ENCODE data around the gene SLC1A7. TPM values are rescaled to one million over a fixed set of nuclear protein-coding genes. Genes with fewer than 3 reads are reported as not detected.

SLC1A7 gene
- total RNA-seq, 1 donor from 2014 or later: 0.32 TPM

DNA sequence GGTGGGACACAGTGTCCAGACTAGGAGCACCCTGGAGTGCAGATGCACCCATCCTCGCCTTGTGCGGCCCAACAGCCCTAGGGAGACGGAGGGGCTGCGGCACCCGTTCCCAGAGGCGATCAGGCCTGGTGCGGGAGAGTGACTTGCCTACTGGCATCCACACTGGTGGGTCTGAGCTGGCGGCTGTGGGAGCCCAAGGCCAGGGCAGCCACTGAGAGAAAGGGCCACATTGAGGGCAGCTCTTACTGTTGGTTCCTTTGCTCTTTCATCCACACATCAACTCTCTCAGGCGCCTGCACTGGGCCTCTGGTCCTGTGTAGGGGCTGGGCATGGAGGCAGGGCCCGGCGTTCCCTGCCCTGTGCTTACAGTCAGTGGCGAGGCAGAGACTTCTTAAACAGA, 71.8 kb downstream of the SLC1A7 start:
- ATAC-seq (no peak), DNase-seq (peak; percentile 21)
- intact Hi-C loops (cut with micrococcal nuclease): no loop called here

DNA sequence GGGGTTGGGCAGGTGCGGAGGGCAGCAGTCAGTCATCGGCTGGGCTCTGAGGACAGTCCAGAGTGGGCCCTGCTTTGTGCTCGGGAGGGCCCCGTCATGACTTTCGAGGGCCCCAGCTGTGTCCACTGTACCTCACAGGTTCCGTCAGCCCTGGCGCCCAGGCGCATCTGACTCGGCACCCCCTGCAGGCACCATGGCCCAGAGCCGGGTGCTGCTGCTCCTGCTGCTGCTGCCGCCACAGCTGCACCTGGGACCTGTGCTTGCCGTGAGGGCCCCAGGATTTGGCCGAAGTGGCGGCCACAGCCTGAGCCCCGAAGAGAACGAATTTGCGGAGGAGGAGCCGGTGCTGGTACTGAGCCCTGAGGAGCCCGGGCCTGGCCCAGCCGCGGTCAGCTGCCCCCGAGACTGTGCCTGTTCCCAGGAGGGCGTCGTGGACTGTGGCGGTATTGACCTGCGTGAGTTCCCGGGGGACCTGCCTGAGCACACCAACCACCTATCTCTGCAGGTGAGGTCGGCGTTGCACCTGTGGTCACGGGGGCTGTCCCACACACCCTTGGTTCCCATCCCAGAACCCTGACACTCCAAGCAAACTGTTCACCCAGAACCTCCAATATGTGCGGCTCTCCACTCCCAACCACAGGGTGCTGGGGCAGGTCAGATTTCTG, 72.6 kb downstream of the SLC1A7 start:
- ATAC-seq (no peak), DNase-seq (peak; percentile 27)
- intact Hi-C loops (cut with micrococcal nuclease): no loop called here

DNA sequence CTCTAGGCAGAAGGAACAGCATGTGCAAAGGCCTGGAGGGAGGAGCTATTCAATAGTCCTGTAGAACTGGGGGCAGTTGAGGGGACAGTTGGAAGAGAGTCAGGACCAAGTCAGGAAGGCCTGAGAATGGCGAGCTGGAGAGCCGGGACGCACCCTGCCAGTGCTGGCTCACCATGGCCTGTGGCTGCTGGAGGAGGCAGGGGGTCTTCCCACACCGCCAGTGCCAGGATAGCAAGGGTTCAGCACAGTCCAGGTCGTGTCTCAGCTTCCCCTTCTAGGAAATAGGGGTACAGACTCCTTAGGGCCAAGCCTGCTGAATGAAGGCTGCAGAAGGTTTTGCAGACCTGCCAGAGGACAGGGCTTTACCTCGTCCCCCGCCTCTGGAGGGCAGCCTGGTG, 73.2 kb downstream of the SLC1A7 start:
- ATAC-seq (no peak), DNase-seq (peak; percentile 7)
- intact Hi-C loops (cut with micrococcal nuclease): no loop called here

DNA sequence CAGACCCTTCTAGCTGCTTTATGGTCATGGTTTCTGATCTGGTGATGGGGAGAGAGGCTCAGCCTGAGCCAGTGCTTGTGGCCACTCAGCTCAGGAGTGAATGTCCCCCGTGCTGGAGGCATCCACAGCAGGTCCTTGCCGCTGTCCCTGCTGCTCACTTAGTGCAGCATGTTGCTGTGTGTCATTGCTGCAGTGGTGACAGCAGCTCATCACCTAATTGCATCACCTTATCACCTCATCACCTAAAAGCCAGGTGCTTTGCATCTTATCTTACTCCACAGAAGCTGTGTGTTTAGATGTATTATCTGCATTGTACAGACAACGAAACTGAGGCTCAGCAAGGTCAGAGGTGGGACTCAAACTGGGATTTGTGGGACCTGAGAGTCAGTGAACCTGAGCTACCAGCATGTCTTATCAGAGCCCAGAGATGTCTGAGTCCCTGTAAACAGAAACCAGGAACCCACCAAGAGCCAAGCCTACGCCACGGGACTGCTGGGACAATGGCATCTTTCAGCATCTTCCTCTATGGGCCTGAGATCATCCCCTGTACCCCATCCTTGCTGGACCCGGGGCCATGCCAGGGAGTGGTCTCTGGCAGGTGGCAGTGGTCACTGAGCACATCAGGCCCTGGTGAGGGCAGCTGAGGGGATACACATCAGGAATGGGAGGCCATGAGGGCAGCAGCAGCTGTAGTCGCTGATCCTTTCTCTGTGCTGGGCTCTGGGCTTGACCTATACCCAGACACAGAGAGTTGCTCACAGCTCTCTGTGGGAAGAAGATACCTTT, 73.9 kb downstream of the SLC1A7 start:
- intact Hi-C loops (cut with micrococcal nuclease): no loop called here
- ATAC-seq (no peak), DNase-seq (no peak)

DNA sequence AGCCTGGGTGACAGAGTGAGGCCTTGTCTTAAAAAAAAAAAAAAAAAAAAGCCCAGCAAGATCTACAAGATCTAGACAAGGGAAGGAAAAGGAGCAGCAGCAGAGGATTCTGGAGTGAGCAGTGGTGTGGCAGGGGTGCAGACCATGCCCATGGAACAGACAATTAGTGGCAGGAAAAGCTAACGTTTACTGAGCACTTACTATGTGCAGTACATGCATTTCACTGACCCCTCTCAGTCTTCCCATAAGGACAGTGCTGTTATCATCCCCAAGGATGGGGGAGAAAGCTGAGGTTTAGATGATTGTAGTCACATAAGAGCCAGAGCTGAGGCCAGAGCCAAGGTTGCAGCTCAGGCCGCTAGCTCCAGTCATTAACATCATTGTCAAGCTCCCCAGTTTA, 74.6 kb downstream of the SLC1A7 start:
- ATAC-seq: no peak
- intact Hi-C loops (cut with micrococcal nuclease): no loop called here
- DNase-seq: no peak

DNA sequence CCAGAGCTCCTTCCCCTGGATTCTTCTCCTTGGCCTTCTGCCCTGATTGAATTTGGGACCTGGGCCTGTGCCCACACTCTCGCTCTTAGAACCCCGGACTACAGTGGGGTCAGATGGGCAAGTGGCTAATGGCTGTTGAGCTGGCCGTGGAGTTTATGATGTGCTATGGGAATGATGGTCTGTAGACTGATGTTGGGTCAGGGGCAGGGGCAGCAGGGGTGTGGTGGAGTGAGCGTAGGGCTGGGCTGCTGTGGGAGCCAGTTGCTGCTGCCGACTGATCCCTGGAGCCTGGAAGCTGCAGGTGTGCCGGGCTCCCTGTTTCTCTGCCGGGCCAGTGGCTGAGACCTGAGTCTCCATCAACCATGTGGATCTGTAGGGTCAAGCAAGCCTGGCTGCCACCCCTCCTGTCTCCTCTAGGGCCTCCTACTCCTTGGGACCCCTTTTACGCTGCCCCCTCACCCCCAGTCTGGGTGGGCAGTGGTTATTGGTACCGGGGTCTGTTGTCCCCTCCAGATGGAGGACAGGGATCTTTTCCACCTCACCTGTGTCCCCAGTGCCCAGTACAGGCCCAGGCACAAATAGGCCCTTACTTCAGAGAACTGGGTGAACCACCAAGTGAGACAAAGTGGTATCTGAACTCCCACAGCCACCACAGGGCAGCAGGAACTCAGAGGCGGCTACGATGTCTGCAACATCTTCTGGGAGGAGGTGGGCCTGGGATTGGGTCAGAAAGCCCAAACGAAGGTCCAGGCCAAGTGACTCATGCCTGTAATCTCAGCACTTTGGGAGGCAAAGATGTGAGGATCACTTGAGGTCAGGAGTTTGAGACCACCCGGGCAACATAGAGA, 75.3 kb downstream of the SLC1A7 start:
- ATAC-seq (no peak), DNase-seq (peak; percentile 28)
- intact Hi-C loops (cut with micrococcal nuclease): no loop called here

DNA sequence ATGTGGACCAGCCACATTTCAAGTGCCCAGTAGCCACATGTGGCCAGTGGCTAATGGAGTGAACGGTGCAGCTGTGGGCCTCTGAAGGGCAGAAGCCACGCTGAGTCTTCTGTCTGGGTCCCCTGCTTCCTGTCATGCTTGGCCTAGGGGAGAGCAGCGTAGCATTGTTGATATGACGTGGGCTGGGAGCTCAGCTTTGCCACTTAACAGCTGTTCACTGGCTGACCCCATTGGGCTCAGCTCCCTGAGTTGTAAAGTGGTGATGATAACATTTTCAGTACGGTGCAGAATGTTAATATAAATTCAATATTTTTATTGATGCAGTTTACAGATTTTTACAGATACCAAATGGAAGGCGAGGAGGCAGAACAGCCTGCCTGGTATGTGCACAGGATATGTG, 76.0 kb downstream of the SLC1A7 start:
- intact Hi-C loops (cut with micrococcal nuclease): no loop called here
- DNase-seq: peak; percentile 23
- peak; percentile 8 for ATAC-seq

DNA sequence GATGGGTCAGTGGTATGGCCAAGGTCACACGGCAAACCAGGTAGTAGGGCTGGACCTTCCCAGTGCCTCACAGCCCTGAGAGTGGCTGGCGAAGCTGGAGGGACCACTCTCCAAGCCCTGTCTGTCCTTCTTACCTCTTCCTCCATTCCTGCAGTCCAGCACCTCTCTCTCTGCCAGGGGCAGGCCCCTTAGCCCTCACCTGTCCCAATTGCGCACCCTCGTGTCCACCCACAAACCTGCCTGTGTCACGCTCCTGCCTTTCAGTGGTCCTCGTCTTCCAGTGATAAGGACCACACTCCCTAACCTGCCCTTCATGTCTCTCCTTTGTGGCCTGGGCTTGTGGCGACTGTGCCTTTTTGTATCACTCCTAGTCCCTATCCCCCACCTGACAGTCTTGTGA, 77.0 kb downstream of the SLC1A7 start:
- intact Hi-C loops (cut with micrococcal nuclease): no loop called here
- ATAC-seq (no peak), DNase-seq (no peak)

DNA sequence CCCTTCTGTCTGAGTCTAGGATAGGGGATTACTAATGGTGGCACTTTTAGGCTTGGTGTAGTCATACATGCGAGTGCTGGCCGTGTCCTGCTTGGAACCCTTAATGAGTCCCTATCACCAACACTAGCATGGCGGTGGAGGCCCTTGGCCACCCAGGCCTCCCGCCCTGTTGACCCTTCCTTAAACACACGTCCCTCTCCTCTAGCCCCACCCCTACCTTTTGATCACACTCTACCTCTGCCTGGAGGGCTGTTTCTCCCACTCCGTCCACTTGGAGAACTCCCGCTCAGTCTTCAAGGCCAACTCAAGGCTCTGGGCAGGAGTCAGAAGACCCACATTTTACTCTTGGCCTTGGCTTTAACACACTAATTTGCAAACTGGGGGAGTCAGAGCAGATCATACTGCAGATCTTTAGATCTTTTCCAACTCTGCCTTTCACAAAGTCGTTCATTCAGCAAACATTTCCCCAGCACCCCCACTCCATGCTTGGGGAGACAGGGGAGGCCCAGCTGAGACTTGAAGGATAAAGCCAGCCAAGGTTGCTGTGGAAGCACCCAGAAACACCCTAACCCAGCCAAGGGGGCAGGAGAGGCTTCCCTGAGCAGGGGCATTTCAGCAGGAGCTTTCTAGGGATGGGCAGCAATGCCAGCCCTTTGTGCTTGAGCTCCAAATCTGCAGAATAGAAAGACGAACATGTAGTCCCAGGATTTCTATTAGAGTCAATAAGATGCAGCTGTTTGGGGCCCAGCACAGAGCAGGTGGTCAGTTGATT, 78.5 kb downstream of the SLC1A7 start:
- DNase-seq: peak; percentile 27
- no peak for ATAC-seq
- intact Hi-C loops (cut with micrococcal nuclease): no loop called here

DNA sequence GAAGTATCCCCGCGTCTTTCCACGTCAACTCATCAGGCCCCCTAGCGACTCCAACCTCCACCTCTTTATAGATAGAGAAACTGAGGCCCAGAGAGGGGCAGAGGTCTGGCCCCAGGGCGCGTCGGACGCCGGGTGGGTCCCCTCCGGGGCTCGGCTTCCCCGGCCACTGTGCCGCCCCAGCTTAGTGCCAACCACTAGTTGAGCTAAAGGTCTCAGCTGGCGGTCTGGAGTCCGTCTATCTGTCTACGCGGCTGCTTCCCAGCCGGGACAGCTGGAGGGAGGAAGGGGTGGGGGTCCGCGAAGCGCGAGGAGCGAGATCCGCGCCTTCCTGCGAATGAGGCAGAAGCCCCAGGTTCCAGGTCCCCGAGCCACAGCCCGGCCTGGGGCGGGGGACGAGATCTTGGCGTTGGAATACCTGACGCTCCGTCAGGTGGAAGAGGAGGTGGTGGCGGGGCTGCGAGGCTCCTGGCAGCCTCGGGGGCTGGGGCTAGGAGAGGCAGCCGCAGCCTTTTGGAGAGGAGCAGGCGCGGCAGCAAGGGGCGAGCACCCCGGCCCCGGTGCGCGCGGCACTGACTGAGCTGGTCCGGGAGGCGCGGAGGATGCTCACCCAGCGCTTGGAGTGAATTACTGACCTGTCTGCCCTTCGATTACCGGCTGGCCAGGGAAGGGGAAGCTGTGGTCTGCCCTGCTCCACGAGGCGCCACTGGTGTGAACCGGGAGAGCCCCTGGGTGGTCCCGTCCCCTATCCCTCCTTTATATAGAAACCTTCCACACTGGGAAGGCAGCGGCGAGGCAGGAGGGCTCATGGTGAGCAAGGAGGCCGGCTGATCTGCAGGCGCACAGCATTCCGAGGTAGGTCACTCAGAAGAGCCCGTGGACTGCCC, 79.5 kb downstream of the SLC1A7 start:
- no peak for DNase-seq
- ATAC-seq: peak; percentile 6
- intact Hi-C loops (cut with micrococcal nuclease): no loop called here

DNA sequence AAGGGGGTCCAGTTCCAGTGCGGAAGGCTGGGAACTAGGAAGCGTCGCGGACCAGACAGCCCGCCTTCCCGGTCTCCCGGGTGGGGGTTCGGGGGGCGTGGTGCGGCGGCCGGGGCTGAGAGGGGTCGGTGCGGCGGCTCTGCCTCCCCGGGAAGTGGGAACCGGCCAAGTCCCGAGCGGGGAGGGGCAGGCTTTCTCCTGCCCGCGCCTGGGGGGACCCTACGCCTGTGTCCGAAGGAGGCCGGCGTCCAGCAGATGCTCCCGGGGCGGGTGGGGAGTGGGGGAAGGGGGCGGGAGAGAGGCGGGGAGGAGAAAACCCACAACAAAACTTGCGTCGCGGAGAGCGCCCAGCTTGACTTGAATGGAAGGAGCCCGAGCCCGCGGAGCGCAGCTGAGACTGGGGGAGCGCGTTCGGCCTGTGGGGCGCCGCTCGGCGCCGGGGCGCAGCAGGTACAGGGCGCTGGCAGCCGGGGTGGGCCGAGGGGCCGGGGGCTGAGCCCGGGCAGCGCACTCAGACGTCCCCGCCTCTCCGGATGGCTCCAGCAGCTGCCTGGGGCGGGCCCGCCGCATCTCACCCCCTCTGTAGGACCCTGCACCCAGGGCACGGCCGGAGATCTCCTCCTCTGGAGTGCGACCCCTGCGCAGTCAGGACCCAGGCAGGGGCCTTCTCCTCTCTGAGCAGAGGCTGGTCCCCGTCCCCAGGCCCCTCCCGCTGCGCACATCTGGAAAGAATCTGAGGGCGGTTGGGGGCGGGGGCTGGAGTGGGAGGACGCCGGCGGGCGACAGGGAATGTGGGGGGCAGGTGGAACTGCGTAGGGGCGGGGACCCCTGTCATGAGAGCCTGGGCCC, 80.4 kb downstream of the SLC1A7 start, which contains the start of gene PODN:
Gene PODN (plus strand): TSS at position 355 of the 849 bp plus-strand sequence. CDS start 7,643 bp downstream, outside the sequence.
- intact Hi-C loops (cut with micrococcal nuclease): no loop called here
- ATAC-seq (peak; percentile 60), DNase-seq (peak; percentile 75)

DNA sequence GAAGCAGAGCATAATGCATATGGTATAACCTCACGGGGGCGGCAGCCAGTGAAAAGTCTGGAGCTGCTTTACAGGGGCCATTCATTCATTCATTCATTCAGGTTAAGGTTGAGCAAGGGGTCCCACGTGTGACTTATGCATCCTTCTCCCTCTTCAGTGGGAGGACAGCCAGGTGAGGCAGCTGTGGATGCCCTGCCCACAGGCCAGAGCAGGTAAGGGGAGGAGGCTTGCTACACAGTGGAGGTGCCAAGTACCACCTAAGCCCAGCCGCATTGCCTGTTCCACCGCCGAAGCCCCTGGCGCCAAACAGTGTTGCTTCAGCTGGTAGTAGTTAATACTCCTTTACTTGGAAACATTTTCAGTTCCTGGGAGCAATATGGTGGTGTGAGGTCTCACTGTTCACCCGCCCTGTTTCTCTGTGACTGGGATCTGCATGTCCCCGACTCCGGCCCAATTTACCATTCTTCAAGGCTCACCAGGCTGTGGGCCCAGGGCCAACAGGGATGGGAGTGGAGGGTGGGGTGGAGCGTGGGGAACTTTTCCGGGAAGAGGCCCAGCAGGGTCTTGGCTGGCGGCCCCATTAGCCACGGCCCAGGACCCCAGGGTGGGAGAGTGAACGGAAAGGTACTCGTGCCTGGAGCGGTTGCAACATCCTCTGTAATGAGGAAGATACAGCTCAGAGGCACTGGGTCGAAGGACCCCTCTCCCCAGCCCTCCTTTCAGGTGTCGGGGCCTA, 81.1 kb downstream of the SLC1A7 start:
- intact Hi-C loops (cut with micrococcal nuclease): no loop called here
- ATAC-seq (peak; percentile 62), DNase-seq (peak; percentile 82)

DNA sequence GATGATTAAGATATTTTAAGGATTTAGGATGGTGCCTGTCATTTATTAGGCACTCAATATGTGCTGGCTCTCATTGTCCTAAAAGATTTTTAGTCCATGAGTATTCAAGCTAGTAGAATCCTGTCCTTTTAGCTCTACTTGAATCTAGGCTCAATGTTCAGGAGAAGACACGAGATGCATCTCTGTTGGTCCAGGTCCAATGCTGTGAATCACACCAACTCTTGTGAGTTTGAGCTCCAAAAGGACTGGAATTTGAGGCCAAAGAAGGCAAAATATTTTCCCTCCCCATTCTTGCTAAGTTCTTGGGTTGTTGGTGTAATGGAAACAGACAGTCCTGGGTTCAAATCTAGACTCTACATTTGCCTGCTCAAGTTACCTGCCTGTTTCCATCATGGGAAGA, 81.9 kb downstream of the SLC1A7 start:
- ATAC-seq (no peak), DNase-seq (no peak)
- intact Hi-C loops (cut with micrococcal nuclease): no loop called here

DNA sequence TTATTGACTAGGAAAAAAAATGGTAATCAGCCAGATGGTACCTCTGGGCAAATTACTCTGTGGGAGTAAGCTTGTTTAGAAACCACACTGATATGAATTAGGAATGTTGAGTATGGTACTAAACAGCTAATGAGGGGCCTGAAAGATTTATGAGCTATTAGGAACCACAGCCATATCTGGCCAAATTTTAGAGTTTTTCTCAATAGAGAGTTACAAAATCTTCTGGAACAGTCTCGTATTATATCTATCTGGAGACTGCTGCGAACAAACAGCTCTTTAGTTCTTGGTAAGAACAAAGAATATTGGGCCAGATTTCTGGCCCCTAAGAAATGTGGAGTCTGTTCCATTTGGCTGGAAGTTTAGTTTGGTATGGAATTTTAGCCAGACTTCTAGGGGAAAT, 85.3 kb downstream of the SLC1A7 start:
- DNase-seq (no peak), ATAC-seq (peak; percentile 44)
- intact Hi-C loops (cut with micrococcal nuclease): no loop called here

DNA sequence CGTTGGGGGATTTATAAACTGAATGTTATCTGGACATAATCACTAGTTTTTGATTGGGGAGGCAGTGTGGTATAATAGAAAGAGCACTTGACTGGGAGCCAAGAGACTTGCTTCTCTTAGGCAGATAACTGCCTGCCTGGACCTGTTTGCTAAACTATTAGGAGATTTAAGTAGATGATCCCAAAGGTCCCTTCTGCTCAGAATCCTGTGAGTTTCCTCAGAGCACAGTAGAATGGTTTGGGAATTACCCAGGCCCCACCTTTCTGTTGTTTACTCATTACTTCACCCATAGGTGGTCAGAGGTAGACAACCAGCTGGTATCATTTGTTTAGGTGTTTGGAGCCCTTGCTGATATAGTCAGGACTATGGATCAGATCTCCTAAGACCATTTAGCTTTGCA, 90.8 kb downstream of the SLC1A7 start:
- ATAC-seq: no peak
- intact Hi-C loops (cut with micrococcal nuclease): no loop called here
- DNase-seq: no peak

DNA sequence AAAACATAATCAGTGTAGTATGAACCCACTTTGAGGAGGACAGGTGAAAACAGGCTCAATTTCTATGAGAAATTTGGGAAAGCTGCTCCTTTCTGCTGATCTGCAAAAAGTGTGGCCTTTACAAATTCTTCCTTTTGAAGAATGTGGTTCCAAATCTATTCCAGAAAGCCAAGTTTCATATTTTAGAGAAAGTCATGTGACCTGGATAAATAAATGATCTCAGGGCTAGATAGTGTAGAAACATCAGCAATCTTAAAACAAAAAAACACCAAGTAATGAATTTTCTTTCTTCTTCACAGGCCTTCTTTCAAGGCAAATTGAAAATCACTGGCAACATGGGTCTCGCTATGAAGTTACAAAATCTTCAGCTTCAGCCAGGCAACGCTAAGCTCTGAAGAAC, 92.1 kb downstream of the SLC1A7 start:
- intact Hi-C loops (cut with micrococcal nuclease): no loop called here
- ATAC-seq (no peak), DNase-seq (no peak)

DNA sequence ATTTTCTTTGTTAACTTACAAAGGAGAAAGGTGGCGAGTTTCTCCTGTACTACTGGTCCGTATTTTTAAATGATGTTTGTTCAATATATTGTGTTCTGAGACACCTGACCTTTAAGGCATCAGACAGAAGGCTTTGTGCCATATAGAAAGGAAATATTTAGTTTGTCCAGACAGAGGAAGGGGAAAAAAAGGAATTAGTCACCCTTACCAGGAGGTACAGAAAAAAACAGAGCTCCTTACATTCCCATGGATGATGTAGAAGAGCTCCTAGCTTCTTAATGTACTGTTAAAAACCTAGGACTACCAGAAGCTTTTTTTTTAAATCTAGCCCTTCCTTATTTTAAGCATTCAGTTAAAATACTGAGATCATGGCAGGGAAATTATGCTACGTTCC, 92.9 kb downstream of the SLC1A7 start:
- no peak for ATAC-seq
- intact Hi-C loops (cut with micrococcal nuclease): no loop called here
- DNase-seq: no peak
